Measurements from ENCODE around the gene ADARB2.

Gene ADARB2

DNA sequence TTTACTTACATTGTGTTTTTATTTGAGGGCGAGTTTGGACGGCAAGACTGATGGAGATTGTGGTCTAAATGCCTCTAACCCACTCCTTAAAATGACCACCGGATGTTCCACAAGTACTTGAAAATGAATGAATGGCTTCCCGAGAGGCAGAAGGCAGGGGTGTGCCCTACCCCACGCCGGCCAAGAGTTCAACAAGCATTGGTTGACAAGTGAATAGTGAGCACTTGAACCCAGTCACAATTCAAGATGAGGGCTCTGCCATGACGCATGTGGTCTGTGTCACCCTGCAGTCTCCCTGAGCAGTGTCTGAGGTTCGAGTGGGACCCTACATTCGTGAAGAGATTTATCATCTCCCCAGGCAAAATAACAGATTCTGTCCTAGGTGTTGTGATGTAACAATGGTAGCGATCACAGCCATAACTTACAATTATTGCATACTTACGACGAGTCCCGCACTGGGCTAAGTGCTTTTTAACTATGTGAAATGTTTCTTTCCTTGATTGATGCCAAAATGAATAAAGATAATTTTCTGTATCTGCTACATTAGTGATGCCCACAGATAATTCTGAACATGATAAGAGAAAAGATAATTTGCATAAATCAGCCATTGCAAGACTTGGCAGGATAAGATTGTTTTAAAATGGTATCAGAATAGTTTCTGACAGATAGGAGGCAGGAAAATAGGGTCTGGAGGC is 375.8 kb downstream of the ADARB2 start:
- TF ChIP-seq, protein P1, sequence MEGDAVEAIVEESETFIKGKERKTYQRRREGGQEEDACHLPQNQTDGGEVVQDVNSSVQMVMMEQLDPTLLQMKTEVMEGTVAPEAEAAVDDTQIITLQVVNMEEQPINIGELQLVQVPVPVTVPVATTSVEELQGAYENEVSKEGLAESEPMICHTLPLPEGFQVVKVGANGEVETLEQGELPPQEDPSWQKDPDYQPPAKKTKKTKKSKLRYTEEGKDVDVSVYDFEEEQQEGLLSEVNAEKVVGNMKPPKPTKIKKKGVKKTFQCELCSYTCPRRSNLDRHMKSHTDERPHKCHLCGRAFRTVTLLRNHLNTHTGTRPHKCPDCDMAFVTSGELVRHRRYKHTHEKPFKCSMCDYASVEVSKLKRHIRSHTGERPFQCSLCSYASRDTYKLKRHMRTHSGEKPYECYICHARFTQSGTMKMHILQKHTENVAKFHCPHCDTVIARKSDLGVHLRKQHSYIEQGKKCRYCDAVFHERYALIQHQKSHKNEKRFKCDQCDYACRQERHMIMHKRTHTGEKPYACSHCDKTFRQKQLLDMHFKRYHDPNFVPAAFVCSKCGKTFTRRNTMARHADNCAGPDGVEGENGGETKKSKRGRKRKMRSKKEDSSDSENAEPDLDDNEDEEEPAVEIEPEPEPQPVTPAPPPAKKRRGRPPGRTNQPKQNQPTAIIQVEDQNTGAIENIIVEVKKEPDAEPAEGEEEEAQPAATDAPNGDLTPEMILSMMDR (IDR thresholded peaks at IDR 0.05; ENCODE audit: low read depth, low read length): no peak
- no peak for DNase-seq (ENCODE audit: extremely low read depth, low read depth)

DNA sequence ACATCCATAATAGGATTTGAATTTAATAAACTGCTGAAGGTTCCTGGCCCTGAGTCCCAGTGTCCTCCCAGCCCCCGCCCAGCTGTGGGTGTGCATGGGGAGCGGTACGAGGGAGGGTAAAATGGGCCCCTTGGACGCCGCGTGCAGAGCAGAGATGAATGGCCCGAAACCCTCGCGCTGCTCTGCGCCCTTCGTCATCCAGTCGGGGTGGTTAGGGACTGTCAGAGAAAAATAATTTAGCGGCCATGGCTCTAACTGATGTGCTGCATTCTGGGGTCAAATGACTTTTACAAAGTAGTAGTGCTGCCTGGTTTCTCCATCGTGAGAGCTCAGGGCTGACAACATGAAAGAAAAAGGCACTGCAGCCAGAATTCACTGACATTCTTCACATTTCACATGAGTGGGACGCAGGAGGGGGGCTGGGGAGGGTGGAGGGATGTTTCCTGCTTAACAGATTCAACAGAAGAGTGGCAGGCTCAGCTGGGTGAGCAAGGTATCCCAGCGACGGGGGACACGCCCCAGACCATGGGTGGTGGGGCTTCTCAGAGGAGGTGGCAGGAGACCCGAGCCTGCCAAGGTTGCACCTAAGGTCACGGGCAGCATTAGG is 376.7 kb downstream of the ADARB2 start:
- no peak for DNase-seq (ENCODE audit: extremely low read depth, low read depth)
- TF ChIP-seq, protein P1 (IDR thresholded peaks at IDR 0.05; ENCODE audit: low read depth, low read length): no peak

DNA sequence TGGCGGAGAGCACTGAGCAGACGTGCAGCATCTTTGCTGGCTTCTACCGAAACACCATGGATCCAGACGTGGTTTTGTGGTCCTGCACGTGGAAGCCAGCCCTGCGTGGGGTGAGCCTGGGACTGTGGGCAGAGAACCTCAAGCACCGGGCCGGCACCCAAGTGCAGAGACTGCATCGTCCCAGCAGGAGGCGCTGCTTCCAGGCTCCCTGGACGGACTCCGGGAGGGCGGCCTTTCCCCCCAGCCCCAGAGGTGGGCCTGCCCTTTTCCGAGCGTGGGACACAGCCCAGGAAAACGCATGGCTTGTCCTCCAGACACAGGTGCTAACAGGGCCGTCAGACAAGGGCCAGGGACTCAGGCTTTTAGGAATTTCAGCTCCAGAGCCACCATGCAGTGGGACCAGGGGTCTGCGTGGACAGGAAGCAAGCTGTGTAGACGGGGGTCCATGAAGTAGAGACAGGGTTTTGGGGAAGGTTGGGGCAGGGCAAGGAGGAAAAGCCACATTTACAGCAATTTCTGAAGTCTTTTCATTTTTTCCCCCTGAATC is 377.2 kb downstream of the ADARB2 start:
- DNase-seq (ENCODE audit: extremely low read depth, low read depth): no peak
- TF ChIP-seq, protein P1 (IDR thresholded peaks at IDR 0.05; ENCODE audit: low read depth, low read length): no peak

DNA sequence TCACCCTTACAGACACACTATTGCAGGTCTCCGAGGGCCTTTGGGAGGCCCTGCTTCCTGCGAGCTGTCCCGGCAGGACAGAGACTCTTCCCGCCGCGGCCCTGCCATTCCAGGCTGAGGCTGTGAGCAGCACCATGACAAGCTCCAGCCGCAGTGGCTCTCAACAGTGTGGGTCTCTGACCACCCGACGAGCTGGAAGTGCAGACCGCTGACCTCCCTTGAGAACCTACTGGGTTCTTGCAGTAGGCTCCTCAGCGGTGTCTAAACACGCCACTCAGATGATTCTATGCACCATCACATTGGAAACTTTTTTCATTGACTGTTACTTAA is 377.7 kb downstream of the ADARB2 start:
- TF ChIP-seq, protein P1 (IDR thresholded peaks at IDR 0.05; ENCODE audit: low read depth, low read length): no peak

DNA sequence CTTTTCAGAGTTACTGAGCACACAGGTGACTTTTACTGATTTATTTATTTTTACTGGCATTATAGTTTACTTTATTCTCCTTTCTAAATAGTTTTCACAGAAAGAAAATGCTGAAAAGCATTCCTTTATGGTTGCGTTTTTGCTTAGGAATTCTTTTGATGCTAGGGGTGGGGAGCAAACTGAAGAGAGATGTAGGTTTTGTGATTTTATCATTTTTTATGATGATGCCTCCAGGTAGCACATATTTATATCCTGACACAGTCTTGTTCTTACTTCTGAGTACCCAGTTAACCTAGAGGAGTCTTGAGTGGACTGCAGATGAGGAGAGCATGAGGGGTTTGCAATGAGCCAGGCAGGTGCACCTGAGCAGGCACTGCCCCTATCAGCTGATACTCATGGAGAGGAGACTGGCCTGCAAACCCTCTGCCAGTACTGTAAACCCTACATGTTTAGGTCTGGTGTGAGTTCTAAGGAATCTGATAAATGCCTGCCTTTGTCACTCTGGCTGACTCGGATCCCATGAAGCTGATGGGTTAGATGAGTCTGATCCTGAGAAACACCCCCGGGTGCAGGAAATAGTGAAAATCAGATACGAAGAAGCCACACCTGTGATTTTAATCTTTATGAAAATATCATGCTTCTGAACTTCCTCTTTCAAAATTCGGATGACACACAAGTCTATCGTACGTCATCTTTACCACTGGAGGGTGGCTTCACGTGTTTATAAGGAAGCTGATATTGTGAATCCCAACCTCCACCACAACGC is 378.3 kb downstream of the ADARB2 start:
- DNase-seq (ENCODE audit: extremely low read depth, low read depth): no peak
- TF ChIP-seq, protein P1 (IDR thresholded peaks at IDR 0.05; ENCODE audit: low read depth, low read length): no peak

More for the DNA sequence above, 377.7 kb downstream of the ADARB2 start:
- DNase-seq (ENCODE audit: extremely low read depth, low read depth): no peak

DNA sequence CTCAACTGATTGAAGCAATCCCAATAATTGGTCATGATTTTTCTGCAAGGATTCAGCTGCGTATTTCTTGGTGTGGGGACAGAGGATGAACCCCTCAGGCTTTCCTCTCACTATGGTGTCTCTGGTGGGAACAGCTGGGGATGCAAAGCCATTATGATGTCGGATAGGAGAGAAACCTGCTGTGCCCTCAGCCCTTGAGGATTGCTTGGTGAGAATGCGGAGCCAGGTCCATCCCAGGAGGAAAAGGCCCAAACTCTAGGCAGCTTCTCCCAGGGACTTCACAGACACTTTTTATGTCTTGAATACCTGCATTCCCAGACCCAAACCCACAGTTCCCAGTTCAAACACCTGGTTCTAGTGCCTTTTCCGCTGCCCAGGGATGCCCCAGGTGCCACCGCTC is 379.2 kb downstream of the ADARB2 start:
- no peak for DNase-seq (ENCODE audit: extremely low read depth, low read depth)
- TF ChIP-seq, protein P1 (IDR thresholded peaks at IDR 0.05; ENCODE audit: low read depth, low read length): no peak

DNA sequence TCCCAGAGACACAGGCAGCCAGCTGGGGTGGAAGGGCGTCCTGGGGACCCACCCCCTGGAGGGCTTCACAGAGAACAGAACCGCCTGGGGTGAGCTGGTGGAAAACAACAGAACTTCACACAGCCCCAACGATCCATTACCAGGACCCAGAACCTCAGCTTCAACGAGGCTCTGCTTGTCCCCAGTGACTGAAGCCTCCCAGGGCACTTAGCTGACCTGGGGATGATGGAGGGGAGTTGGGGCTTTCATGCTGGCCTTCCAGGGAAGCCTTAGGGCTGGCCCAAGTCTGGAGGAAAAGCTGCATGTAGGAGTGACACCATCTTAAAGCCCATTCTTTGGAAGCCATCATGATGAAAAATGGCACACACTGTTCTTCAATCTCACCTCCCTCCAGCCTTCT is 381.0 kb downstream of the ADARB2 start:
- DNase-seq (ENCODE audit: extremely low read depth, low read depth): no peak
- TF ChIP-seq, protein P1 (IDR thresholded peaks at IDR 0.05; ENCODE audit: low read depth, low read length): no peak
